HG02642 (cell line): ENCODE measurements around the gene SPRR4.
"Not testable (repeated sequence)": the region's sequence is repeated elsewhere in the genome, so short reads cannot be mapped to it uniquely, and the experiment has no call there.

Source experiments
- ATAC-seq: cut with Tn5 transposase; IDR thresholded peaks from one replicate; pipeline ENCODE4 v1.9.1; 2021; ENCODE audit warnings: mild to moderate bottlenecking; ENCODE audit not compliant: unreplicated experiment, poor library complexity

The SPRR4 gene

GRCh38 chr1:153001382-153001781 lies 30.9 kb downstream of the SPRR4 start, which contains the start of gene SPRR3:
TSS of gene SPRR3 (plus strand) at chr1:153001749. CDS start at chr1:153003021, 1,272 bp downstream.
- ATAC-seq: no peak

DNA sequence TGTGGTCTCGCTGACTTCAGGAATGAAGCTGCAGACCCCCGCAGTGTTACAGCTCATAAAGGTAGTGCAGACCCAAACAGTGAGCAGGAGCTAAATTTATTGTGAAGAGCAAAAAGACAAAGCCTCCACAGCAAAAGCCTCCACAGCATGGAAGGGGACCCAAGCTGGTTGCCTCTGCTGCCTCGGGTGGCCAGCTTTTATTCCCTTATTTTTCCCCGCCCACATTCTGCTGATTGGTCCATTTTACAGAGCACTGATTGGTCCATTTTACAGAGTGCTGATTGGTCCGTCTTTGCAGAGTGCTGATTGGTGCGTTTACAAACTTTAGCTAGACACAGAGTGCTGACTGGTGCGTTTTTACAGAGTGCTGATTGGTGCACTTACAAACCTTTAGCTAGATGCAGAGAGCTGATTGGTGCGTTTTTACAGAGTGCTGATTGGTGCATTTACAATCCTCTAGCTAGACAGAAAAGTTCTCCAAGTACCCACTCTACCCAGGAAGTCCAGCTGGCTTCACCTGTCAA lies 40.8 kb downstream of the SPRR4 start:
- not testable (repeated sequence) for ATAC-seq

- not testable (repeated sequence) for ATAC-seq
These were observed 51.4 kb downstream of the SPRR4 start for GRCh38 chr1:153021829-153022228.
